ENCODE measurements around the gene WDR45B.

GRCh38 chr17:82586576-82587233 is 61.5 kb downstream of the WDR45B start:
- TF ChIP-seq CTCF (IDR thresholded peaks at IDR 0.05; ENCODE audit: poor library complexity) (no peak), EZH2 (IDR thresholded peaks at IDR 0.05; ENCODE audit: borderline replicate concordance) (no peak)

Data from hepatocyte (in vitro differentiated cells).